NCI-H2107 treated with DMSO at 0.1 percent for 48 hours (cell line): ENCODE results near the gene MRPL55.

Source experiments
- DNase-seq: peaks from one replicate; lab custom pipeline; 2025; ENCODE audit not compliant: unreplicated experiment; lab: John Stamatoyannopoulos, UW

Gene MRPL55

GRCh38 chr1:228073857-228074545 lies 35.1 kb downstream of the MRPL55 start:
- no peak for DNase-seq

- no peak for DNase-seq
Measured at GRCh38 chr1:228073061-228073856, 35.8 kb downstream of the MRPL55 start.

DNA sequence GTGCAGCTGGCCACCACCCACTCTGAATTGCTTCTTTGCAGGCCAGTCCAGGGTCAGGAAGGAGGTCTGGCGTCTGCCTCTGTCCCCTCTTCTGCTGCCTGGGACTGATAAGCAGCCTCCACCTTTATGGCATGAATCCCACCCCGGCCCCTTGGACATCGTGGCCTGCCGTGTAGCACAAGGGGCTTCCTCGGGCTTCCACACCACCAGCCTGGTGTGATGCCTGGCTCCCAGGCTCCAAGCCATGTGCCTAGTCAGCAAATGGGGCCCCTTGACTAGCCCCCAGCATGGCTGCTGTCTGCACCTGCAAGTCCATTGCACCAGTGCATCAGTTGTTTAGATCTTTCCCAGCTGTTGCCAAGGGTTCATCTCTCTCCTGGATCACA lies 36.4 kb downstream of the MRPL55 start:
- DNase-seq, result no peak

DNA sequence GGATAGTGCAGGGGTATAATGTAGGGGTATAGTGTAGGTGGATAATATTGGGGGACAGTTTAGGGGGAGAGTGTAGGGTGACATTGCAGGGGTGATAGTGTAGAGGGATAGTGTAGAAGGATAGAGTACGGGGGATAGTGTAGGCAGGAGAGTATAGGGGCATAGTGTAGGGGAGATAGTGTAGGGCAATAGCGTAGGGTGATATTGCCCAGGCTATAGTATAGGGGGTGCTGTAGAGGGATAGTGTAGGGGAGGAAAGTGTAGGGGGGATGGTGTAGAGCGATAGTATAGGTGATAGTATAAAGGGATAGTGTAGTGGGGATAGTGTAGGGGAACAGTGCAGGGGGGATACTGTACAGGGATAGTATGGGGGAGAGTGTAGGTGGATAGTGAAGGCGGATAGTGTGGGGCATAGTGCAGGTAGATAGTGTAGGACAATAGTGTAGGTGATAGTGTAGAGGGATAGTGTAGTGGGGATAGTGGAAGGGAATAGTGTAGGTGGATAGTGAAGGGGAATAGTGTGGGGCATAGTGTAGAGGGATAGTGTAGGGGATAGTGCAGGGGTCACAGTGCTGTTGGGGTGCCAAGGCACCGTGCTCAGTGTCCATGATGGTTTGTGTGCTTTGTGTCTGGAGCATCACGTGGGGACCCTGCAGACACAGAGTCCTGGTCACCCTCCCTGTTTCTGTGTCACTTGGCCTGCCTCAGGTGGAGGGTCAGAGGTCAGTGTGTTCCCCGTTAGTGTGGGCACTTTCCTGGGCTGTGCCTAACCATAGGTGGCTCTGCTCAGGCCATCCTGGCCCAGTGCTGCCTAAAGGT lies 37.1 kb downstream of the MRPL55 start:
- DNase-seq, result no peak

DNA sequence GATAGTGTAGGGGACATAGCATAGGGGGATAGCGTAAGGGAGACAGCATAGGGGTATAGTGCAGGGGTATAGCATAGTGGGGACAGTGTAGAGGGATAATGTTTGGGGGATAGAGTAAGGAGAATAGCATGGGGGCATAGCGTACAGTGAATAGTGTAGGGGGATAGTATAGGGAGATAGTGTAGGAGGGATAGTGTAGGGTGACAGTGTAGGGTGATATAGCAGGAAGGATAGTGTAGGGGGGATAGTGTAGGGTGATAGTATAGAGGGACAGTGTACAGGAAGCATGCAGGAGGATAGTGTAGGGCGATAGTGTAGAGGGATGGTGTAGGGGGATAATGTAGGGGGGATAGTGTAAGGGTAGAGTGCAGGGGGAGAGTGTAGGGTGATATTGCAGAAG lies 38.2 kb downstream of the MRPL55 start:
- DNase-seq, result no peak

DNA sequence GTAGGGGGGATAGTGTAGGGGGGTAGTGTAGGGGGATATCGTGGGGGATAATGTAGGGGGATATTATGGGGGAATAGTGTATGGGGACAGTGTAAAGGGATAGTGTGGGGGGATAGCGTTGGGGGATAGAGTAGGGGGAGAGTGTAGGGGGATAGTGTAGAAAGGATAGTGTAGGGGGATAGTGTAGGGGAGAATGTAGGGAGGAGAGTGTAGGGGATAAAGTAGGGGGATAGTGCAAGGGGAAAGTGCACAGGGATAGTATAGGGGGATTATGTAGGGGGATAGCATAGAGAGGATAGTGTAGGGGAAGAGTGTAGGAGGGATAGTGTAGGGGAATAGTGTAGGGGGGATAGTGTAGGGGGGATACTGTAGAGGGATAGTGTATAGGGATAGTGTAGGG lies 38.9 kb downstream of the MRPL55 start:
- no peak for DNase-seq

DNA sequence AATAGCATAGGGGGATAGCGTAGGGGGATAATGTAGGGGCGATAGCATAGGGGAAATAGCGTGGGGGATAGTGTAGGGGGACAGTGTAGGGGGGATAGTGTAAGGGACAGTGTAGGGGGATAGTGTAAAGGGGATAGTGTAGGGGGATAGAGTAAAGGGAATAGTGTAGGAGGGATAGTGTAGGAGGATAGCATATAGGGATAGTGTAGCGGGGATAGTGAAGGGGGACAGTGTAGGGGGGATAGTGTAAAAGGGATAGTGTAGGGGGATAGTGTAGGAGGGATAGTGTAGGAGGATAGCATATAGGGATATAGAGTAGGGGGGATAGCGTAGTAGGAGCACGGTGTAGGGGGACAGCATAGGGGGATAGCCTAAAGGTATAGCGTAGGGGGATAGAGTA lies 40.7 kb downstream of the MRPL55 start:
- DNase-seq, result no peak

- DNase-seq, result no peak
Measured at GRCh38 chr1:228066891-228067654, 42.0 kb downstream of the MRPL55 start.

DNA sequence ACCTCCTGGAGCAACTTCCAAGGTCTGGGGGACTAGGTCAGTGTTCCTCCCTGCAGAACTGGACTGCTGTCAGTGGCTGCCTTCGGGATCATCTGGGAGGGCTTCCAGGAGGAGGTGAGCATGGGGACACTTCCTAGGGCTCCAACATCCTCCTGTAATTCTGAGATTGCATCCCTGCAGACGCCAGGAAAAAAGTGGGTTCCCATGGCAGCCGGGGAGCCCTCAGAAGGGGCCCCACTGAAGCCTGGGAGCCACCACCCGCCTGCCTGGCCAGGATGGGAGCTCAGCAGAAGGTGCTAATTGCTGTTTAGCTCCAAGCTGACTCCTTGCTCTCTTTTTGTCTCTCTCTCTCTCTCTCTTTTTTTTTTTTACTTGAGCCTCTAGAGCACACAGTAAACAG lies 42.7 kb downstream of the MRPL55 start:
- no peak for DNase-seq

- DNase-seq, result no peak
Measured at GRCh38 chr1:228065543-228066347, 43.4 kb downstream of the MRPL55 start.

DNA sequence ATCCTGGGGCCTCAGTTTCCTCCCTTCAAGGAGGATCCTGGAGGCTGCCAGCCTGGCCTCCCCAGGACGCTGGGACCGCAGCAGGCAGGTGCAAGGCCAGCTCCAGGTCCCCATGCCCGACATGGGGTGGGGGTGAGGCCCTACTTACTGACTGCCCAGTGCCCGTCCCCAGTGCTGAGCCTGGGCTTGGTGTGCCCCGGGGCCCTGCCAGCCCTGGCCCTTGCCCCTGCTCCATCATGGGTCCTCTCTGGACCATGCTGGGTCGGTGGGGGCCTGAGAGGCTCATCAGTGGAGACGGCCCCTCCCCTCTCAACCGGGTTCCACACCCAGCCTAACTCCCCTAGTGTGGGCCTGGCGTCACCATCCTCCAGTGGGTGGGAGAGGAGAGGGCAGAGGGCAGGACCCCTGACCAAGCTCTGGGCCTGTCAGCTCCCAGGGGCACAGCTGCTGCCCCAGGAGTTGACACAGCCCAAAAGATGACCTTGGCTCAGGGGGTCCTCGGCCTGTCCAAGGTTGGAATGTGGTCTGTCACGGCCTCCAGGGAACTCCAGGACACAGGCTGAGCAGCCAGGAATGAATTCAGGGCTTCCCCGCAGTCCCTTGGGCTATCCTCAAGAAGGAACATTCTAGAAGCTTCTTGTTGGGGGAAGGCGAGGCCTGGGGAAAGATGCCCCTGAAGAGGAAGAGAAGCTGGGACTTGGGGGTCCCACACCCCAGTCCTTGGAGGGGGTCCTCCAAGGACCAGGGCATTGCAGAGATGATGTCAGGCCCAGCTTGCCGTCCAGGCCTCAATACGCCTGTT lies 44.2 kb downstream of the MRPL55 start:
- no peak for DNase-seq

DNA sequence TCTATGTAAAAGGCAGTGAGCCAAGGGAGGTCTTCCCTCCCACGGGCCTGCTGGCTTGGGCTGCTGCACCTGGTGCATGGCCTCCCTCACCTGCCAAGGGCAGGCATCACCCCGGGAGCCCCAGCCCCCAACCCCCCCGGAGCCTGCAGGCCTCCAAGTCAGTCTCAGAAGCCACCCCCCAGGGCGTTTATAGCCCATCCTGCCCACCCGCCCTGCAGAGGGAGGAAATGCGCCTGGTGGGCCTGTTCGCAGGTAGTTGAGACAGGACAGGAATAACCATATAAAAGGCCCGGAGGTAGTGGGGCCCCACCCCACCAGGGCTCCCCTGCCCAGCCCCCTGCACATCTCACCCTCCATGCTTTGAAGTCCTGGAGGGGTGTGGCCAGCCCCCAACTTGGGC lies 44.8 kb downstream of the MRPL55 start:
- DNase-seq, result no peak

DNA sequence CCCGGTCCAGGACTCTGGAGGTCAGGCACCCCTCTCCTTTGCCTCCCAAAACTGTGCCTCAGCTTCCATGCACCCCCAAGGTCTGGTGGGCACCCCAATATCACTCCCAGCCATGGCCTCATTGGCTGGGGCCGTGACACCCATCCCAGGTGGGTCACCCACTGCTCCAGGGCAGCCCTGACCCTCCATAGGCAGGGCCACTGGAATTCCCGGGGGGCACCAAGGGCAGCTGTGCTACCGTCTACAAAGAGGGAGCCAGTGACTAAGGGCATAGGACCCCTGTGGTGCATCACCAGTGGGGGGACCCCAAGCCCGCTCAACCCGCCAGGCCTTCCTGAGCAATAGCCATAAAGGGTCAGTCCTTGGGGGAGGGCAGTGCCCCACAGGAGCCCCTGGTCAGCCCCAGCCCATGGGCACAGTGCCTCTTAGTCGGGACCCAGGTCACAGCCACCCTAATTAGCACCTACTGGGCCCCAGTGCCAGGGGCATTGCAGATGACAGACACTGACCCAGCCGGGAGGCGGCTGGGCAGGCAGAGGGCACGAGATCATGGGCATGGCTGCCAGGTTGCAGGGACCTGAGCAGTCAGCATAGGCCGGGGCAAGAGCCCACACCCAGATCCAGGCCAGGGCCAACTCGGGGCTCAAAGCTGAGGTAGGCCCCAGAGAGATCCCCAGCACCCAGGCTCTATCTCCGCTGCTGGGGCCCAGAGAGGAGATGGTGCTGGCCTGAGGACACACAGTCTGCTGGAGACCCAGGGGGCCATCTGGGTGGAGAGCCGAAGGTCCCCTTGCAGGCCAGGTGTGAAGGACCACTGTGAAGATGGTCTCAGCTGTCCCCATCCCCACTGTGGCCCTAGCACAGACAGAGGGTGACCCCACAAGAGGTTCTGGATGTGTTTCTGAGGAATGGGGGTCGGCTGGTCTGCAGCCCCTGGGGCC lies 45.6 kb downstream of the MRPL55 start:
- DNase-seq, result no peak

DNA sequence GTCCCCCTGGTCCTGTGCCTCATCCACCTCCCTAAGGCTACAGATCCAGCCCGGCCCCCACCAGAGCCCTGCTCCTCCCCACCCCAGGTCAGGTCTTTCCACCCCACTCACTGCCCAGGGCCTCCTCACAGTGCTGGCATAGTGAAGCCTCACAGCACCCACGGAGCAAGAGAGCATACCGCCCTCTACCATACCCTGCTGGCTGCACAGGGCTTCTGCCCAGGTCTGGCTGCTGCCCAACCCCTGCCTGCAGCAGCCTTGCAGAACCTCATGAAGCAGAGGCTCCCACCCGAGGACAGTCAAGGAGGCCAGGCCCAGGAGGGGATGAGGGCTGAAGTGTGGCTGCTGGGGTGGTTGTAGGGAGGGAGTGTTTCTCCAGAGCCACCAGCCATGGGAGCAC lies 46.3 kb downstream of the MRPL55 start:
- no peak for DNase-seq

GRCh38 chr1:228062085-228062791 lies 46.9 kb downstream of the MRPL55 start:
- no peak for DNase-seq

GRCh38 chr1:228061411-228062084 lies 47.6 kb downstream of the MRPL55 start:
- no peak for DNase-seq
